ENCODE data around the gene LY6G6D. TPM values are rescaled to one million over a fixed set of nuclear protein-coding genes. Genes with fewer than 3 reads are reported as not detected.

Gene LY6G6D
- total and polyA plus RNA-seq, 5 donors from 2014 or later, result not detected

- H3K4me1 ChIP-seq (ENCODE audit: control insufficient read depth, insufficient read depth, low read length, poor library complexity, severe bottlenecking), result no peaks in the 10 kb centered on the region
- H3K27ac ChIP-seq (ENCODE audit: insufficient read depth, low read length, poor library complexity, severe bottlenecking), result no peak overlapping the region
- H3K9me3 Mint-ChIP-seq, result no peaks in the 10 kb centered on the region
- no peaks in the 10 kb centered on the region for H3K9me3 ChIP-seq (ENCODE audit: control insufficient read depth in 2 of 2, low read length in 2 of 2)
- ATAC-seq (ENCODE audit: low read depth in 2 of 2), result no peak
- no peak overlapping the region for H3K4me3 ChIP-seq (ENCODE audit: low read depth, low read length)
- H3K27me3 Mint-ChIP-seq, result no peaks in the 10 kb centered on the region
- H3K27ac Mint-ChIP-seq, result peak overlapping the region in 1 of 3 donors; percentile 59
- peaks cover 32% of the 10 kb centered on the region for H3K36me3 Mint-ChIP-seq
- no peaks in the 10 kb centered on the region for H3K27me3 ChIP-seq (ENCODE audit: control insufficient read depth, insufficient read depth, low read length)
- no peak overlapping the region for H3K4me3 Mint-ChIP-seq
- DNase-seq, result no peak
- H3K36me3 ChIP-seq (ENCODE audit: control insufficient read depth, insufficient read depth, low read length), result peaks cover 76% of the 10 kb centered on the region
- H3K4me1 Mint-ChIP-seq, result peaks cover 0 to 3% (median 0%) of the 10 kb centered on the region in 4 donors
Measured at GRCh38 chr6:31689249-31690110, 25.7 kb upstream of the LY6G6D start.

GRCh38 chr6:31690231-31691077 lies 24.7 kb upstream of the LY6G6D start:
- H3K27ac ChIP-seq (ENCODE audit: insufficient read depth, low read length, poor library complexity, severe bottlenecking), result no peak overlapping the region

DNA sequence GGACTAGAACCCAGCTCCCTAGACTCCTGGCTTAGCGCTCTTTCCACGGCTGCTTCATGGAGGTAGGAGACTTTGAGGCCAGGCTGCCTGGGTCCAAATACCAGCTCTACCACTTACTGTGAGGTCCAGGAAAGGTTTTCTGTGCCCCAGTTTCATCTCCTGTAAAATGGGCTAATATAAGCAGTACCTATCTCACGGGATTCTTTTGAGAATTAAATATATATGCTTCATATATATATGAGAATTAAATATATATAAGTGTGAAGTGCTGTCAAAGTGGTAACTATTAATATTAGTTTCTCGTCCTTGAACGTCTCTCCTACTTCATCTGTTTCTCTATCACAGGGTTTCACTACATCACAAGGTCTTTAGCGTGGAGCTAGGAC lies 24.1 kb upstream of the LY6G6D start:
- H3K27ac Mint-ChIP-seq, result peak overlapping the region in 1 of 3 donors; percentile 22
- H3K27me3 ChIP-seq (ENCODE audit: control insufficient read depth, insufficient read depth, low read length), result no peaks in the 10 kb centered on the region
- H3K27me3 Mint-ChIP-seq, result no peaks in the 10 kb centered on the region
- H3K4me3 ChIP-seq (ENCODE audit: low read depth, low read length), result no peak overlapping the region
- peaks cover 78% of the 10 kb centered on the region for H3K36me3 ChIP-seq (ENCODE audit: control insufficient read depth, insufficient read depth, low read length)
- no peak for ATAC-seq (ENCODE audit: low read depth in 2 of 2)
- no peak overlapping the region for H3K27ac ChIP-seq (ENCODE audit: insufficient read depth, low read length, poor library complexity, severe bottlenecking)
- H3K9me3 Mint-ChIP-seq, result no peaks in the 10 kb centered on the region
- H3K4me1 Mint-ChIP-seq, result peaks cover 0 to 3% (median 0%) of the 10 kb centered on the region in 4 donors
- H3K36me3 Mint-ChIP-seq, result peaks cover 37% of the 10 kb centered on the region
- no peak overlapping the region for H3K4me3 Mint-ChIP-seq
- H3K9me3 ChIP-seq (ENCODE audit: control insufficient read depth in 2 of 2, low read length in 2 of 2), result no peaks in the 10 kb centered on the region
- no peaks in the 10 kb centered on the region for H3K4me1 ChIP-seq (ENCODE audit: control insufficient read depth, insufficient read depth, low read length, poor library complexity, severe bottlenecking)
- DNase-seq, result no peak

More at GRCh38 chr6:31690231-31691077, 24.7 kb upstream of the LY6G6D start:
- Mint-ChIP-seq H3K4me1 (peaks cover 0 to 3% (median 0%) of the 10 kb centered on the region in 4 donors), H3K27me3 (no peaks in the 10 kb centered on the region), H3K4me3 (peak overlapping the region in 1 of 4 donors; percentile 68), H3K9me3 (no peaks in the 10 kb centered on the region), H3K36me3 (peaks cover 37% of the 10 kb centered on the region), H3K27ac (peak overlapping the region in 2 of 3 donors; percentile 22 to 31)
- DNase-seq, result no peak
- H3K27me3 ChIP-seq (ENCODE audit: control insufficient read depth, insufficient read depth, low read length), result no peaks in the 10 kb centered on the region
- no peaks in the 10 kb centered on the region for H3K9me3 ChIP-seq (ENCODE audit: control insufficient read depth in 2 of 2, low read length in 2 of 2)
- no peak for ATAC-seq (ENCODE audit: low read depth in 2 of 2)
- peaks cover 82% of the 10 kb centered on the region for H3K36me3 ChIP-seq (ENCODE audit: control insufficient read depth, insufficient read depth, low read length)
- H3K4me1 ChIP-seq (ENCODE audit: control insufficient read depth, insufficient read depth, low read length, poor library complexity, severe bottlenecking), result no peaks in the 10 kb centered on the region
- H3K4me3 ChIP-seq (ENCODE audit: low read depth, low read length), result no peak overlapping the region

GRCh38 chr6:31691564-31692108 lies 23.5 kb upstream of the LY6G6D start:
- Mint-ChIP-seq H3K27ac (no peak overlapping the region), H3K36me3 (peaks cover 33% of the 10 kb centered on the region)
- no peak for ATAC-seq (ENCODE audit: low read depth in 2 of 2)

DNA sequence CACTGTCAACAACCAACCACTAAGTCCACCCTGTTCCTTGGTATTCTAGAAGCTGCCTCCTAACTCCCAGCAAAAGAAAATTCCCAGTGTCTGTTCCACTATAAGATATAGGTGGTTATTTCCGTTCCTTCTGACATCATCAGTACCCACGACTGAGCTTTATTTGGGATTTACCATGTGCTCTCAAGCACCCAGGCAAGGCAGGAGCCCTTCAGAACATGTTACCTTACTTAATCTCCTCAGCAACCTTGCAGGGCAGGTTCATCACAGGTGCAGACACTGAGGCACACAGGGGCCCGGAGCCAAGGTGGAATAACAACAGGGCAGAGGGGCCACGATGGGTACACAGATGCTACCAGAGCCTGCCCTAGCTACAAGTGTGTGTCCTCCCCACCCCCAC lies 22.8 kb upstream of the LY6G6D start:
- Mint-ChIP-seq H3K9me3 (no peaks in the 10 kb centered on the region), H3K4me1 (peaks cover 0 to 8% (median 2%) of the 10 kb centered on the region in 4 donors), H3K27ac (no peak overlapping the region), H3K4me3 (peak overlapping the region in 1 of 4 donors; percentile 16), H3K36me3 (peaks cover 39% of the 10 kb centered on the region), H3K27me3 (no peaks in the 10 kb centered on the region)
- no peak for DNase-seq
- H3K4me1 ChIP-seq (ENCODE audit: control insufficient read depth, insufficient read depth, low read length, poor library complexity, severe bottlenecking), result no peaks in the 10 kb centered on the region
- no peak overlapping the region for H3K27ac ChIP-seq (ENCODE audit: insufficient read depth, low read length, poor library complexity, severe bottlenecking)
- H3K27me3 ChIP-seq (ENCODE audit: control insufficient read depth, insufficient read depth, low read length), result no peaks in the 10 kb centered on the region
- ATAC-seq (ENCODE audit: low read depth in 2 of 2), result no peak
- no peaks in the 10 kb centered on the region for H3K9me3 ChIP-seq (ENCODE audit: control insufficient read depth in 2 of 2, low read length in 2 of 2)
- H3K36me3 ChIP-seq (ENCODE audit: control insufficient read depth, insufficient read depth, low read length), result peaks cover 73% of the 10 kb centered on the region
- no peak overlapping the region for H3K4me3 ChIP-seq (ENCODE audit: low read depth, low read length)

More at GRCh38 chr6:31691564-31692108, 23.5 kb upstream of the LY6G6D start:
- Histone ChIP-seq H3K36me3 (ENCODE audit: control insufficient read depth, insufficient read depth, low read length) (peaks cover 77% of the 10 kb centered on the region), H3K27me3 (ENCODE audit: control insufficient read depth, insufficient read depth, low read length) (no peaks in the 10 kb centered on the region), H3K4me3 (ENCODE audit: low read depth, low read length) (no peak overlapping the region), H3K27ac (ENCODE audit: insufficient read depth, low read length, poor library complexity, severe bottlenecking) (no peak overlapping the region), H3K4me1 (ENCODE audit: control insufficient read depth, insufficient read depth, low read length, poor library complexity, severe bottlenecking) (no peaks in the 10 kb centered on the region), H3K9me3 (ENCODE audit: control insufficient read depth in 2 of 2, low read length in 2 of 2) (no peaks in the 10 kb centered on the region)
- Mint-ChIP-seq H3K4me3 (no peak overlapping the region), H3K27me3 (no peaks in the 10 kb centered on the region), H3K9me3 (no peaks in the 10 kb centered on the region), H3K4me1 (peaks cover 0 to 3% (median 0%) of the 10 kb centered on the region in 4 donors)
- DNase-seq, result no peak

GRCh38 chr6:31692886-31693285 lies 22.3 kb upstream of the LY6G6D start:
- H3K36me3 Mint-ChIP-seq, result peaks cover 41% of the 10 kb centered on the region
- DNase-seq (no peak), ATAC-seq (ENCODE audit: low read depth in 2 of 2) (no peak)
- no peaks in the 10 kb centered on the region for H3K9me3 Mint-ChIP-seq
- H3K4me1 Mint-ChIP-seq, result peaks cover 3 to 13% (median 7%) of the 10 kb centered on the region in 4 donors
- Histone ChIP-seq H3K27me3 (ENCODE audit: control insufficient read depth, insufficient read depth, low read length) (no peaks in the 10 kb centered on the region), H3K36me3 (ENCODE audit: control insufficient read depth, insufficient read depth, low read length) (peaks cover 72% of the 10 kb centered on the region), H3K9me3 (ENCODE audit: control insufficient read depth in 2 of 2, low read length in 2 of 2) (no peaks in the 10 kb centered on the region), H3K4me3 (ENCODE audit: low read depth, low read length) (no peak overlapping the region), H3K4me1 (ENCODE audit: control insufficient read depth, insufficient read depth, low read length, poor library complexity, severe bottlenecking) (no peaks in the 10 kb centered on the region), H3K27ac (ENCODE audit: insufficient read depth, low read length, poor library complexity, severe bottlenecking) (no peak overlapping the region)
- no peaks in the 10 kb centered on the region for H3K27me3 Mint-ChIP-seq
- H3K27ac Mint-ChIP-seq, result peak overlapping the region in 1 of 3 donors; percentile 36
- no peak overlapping the region for H3K4me3 Mint-ChIP-seq

- H3K27ac ChIP-seq (ENCODE audit: insufficient read depth, low read length, poor library complexity, severe bottlenecking), result no peak overlapping the region
- Mint-ChIP-seq H3K36me3 (peaks cover 40% of the 10 kb centered on the region), H3K4me3 (no peak overlapping the region), H3K9me3 (no peaks in the 10 kb centered on the region), H3K27me3 (no peaks in the 10 kb centered on the region), H3K4me1 (peaks cover 5 to 16% (median 9%) of the 10 kb centered on the region in 4 donors), H3K27ac (peak overlapping the region in 1 of 3 donors; percentile 6)
- no peaks in the 10 kb centered on the region for H3K27me3 ChIP-seq (ENCODE audit: control insufficient read depth, insufficient read depth, low read length)
- peaks cover 67% of the 10 kb centered on the region for H3K36me3 ChIP-seq (ENCODE audit: control insufficient read depth, insufficient read depth, low read length)
- ATAC-seq (ENCODE audit: low read depth in 2 of 2) (no peak), DNase-seq (no peak)
- H3K4me1 ChIP-seq (ENCODE audit: control insufficient read depth, insufficient read depth, low read length, poor library complexity, severe bottlenecking), result no peaks in the 10 kb centered on the region
- no peaks in the 10 kb centered on the region for H3K9me3 ChIP-seq (ENCODE audit: control insufficient read depth in 2 of 2, low read length in 2 of 2)
- no peak overlapping the region for H3K4me3 ChIP-seq (ENCODE audit: low read depth, low read length)
Measured at GRCh38 chr6:31693535-31693934, 21.6 kb upstream of the LY6G6D start.

All from CD4-positive, CD25-positive, alpha-beta regulatory T cell (primary cell).